Embryonic facial prominence (tissue), 1 donor: ENCODE results near the gene MYOF.
"Not testable (repeated sequence)": the region's sequence is repeated elsewhere in the genome, so short reads cannot be mapped to it uniquely, and the experiment has no call there.

ENCODE experiments used
- DNase-seq: peaks from one replicate; pipeline ENCODE4 v3.0.0-alpha.2; 2016; ENCODE audit errors: extremely low spot score

Gene MYOF

GRCh38 chr10:93299606-93300287 lies 182.4 kb downstream of the MYOF start:
- DNase-seq = no peak

- no peak for DNase-seq
These were observed 182.9 kb downstream of the MYOF start for GRCh38 chr10:93299195-93299594.

DNA sequence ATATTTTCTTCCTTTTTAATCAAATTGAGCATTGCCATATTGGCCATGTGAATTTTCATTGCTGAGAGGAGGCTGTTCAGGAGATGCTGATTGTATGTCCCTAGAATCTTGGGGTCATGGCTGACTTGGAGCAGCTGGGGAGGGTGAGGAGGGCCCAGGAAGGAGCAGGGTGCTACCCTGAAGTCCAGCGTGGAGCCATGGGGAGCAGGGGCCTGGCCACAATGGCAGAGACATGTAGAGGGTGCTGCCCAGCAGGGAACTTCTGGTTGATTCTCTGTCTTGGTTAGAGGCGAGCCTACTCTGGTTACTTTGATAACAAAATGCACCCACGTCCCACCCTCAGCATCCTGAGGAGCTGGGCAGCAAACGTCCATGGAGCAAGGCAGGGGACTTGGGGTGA lies 186.0 kb downstream of the MYOF start:
- no peak for DNase-seq

DNA sequence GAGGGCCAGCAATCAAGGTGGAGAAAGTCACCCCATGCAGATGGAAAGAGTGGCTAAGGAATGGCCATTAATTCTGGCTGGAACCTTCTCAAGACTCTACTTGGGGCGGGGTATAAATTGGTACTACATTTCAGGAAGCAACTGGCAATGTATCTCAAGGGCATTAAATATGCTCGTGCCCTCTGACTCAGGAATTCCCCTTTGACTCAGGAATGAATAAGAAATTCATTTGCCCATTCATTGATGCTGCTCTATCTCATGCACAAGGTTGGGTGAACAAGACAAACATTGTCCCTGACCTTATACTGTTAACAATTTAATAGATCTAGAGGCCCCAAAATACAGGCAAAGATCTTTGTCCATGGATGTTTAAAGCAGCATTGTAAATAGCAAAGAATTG lies 188.1 kb downstream of the MYOF start:
- DNase-seq = no peak

DNA sequence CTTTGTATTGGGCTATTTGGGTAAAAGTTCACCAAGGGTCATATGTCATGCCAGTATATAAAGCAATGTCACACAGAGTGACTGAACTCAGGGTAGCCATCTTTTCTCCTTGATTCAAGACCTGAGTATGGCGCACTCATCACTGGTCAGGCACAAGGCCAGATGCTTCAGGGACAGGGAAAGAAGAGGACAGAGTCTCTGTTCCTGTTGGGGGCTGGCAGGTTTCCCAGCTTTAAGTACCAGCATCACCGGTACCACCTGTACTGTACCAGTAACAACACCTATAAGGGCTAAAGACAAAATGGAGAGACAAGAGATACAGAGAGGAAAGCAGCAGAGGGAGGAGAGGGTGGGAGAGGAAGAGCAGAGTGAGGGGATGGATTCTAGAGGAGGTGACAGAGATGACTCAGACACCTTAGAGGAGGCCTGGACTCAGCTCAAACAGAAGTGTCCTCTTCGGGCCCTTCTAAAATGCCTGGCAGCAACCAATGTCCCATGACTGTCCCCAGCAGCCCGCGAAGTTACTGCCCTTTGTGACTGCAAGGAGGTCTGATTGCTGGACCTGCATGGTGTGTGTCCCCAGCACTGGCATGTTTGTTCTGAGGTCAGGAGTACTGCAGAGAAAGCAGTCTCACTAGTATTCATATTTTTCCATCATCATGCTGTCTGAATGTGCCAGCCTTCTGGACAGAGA lies 191.3 kb downstream of the MYOF start:
- DNase-seq = no peak

DNA sequence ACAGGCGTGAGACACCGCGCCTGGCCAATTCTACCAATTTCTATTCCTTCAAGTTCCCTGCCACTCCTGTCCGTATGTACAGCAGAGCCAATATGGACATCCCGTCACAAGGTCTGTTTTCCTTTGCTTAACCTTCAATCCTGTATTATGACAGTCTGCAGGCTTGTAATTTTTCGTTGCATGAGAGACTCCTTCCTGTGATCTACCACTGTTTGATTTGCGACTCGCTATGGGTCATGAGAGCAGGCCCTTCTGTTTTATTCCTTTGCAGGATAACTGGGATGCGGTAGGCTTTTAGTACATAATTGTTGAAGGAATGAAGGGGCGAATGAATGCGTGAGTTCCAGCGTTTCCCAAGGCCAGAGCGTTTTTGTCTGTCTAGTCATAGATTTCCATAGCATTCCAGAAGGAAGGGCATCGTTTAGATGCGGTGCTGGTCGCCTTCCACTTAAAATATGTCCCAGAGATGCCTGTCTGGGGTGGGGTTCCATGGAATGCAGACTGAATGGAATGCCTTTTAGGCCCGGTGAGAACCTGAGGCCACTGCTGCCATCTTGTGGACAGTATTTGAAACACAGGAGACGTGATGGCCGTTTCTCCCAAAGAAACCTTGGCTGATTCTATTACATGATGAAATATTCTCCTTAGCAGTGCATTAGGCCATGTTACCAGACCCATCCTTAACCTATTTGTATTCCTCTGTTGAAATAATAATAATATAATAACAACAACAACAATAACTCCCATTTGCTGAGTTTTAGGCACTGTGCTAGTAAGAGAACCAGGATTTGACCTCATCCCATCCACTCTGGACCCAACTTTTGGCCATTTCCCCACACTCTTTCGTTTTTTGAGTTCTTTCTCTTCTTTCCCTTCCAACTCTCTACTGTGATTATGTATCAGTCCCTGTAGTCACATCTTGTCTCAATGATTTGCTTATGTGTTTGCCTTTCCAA lies 193.2 kb downstream of the MYOF start:
- DNase-seq = peak; percentile 72

DNA sequence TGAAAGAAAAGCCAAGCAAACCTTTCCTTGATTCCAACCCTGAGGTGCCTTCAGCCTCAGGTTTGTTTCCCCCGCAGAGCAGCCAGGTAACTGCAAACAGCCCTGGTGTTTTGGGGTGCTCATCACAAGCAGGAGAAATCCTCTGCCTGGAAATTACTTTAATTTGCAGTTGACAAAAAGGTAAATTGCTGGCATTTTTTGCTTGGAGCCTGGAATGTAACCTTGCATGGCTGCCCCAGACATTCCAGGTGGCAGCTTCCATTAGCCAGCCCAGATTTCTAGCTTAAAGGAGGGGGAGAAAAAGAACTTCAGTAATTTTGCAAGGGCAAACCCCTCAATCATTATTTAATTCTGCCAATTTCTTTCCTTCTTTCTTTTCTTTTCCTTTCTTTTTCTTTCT lies 194.4 kb downstream of the MYOF start:
- no peak for DNase-seq

DNA sequence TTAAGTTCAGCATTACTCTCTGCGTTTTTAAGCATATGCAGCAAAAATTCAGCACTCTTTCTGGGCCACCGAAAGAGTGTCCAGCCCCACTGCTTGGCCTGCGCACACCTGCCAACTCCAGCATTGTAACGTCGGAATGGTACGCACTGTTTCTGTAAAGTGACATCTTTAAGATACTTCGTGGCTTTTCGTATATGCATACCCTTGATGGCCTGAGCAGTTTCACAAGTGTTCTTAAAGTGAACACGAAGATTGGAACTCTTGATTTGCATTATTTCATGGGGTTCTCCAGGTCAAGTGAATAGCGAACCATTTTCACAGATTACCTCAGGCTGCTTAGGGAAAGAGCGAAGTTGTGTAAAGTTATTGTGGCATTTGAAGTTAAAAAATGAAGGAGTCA lies 197.9 kb downstream of the MYOF start:
- DNase-seq = not testable (repeated sequence)

- no peak for DNase-seq
These were observed 200.8 kb downstream of the MYOF start for GRCh38 chr10:93281367-93281720.

DNA sequence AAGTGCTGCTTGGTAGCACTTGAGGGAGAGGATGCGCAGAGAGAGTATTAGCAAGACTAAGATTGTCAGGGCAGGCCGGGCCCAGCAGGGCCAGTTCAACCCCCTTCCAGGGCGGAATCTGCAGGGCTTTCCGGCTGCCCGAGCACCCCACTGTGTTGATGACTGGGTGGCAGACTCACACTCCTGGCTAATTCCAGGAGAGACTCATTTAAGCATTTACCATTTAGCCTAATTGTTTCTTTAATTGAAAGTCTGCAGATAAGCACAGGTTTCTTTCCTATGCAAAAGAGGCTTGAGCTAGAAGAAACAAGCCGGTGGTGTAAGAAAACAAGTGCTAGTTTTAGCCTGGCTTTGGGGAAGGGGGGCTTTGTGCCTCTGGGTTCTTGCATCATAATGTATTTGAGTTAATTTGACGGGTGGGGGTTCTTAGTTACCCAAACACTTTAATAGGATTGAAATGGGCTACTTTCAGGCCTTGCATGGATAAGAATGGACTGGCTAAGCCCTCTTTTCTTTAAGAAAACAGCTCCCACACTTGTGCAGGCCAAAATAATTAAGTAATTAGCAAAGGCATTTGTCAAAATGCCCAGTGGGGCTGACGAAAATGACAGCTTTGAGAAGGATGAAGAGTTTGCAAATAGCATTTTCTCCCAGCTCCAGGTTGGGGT lies 201.3 kb downstream of the MYOF start:
- no peak for DNase-seq

DNA sequence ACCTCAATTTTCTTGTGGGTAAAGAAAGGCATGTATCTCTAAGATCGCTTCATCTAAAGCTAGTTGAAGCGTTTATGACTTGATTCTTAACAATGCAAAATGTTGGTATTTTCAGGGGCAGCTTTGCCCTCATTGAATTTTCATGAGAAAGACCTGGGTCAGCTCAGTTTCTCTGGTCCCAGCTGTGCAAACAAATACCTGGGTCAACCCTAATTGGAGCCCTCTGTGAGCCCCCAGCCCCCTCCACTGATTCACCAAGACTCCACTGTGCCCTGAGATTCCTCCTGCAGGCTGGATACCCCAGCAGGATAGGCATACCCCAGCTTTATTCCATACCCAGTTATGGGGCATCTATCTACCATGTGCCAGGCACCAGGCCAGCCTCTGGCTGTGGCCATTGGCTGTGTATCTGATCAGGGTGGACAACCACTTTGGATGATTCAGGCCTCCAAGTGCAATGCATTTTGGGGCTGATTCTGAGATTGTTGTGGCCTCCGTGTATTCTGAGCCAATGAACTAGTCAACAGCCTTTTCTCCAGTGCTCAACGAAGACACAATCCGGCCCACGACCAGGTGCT lies 201.9 kb downstream of the MYOF start:
- DNase-seq = no peak

GRCh38 chr10:93277360-93277759 lies 204.8 kb downstream of the MYOF start:
- no peak for DNase-seq

DNA sequence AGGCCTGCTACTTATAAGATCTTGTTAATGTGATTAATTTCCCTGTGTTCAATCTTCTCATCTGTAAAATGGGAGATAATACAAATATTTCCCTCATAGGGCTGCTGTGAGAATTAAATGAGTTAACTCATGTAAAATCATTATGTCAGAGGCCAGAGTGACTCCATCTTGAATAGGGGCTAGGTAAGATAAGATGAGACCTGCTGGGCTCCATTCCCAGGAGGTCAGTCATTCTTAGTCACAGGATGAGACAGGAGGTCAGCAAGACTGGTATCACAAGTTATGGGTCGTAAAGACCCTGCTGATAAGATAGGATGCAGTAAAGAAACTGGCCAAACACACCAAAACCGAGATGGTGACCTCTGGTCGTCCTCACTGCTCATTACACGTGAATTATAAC lies 207.7 kb downstream of the MYOF start:
- DNase-seq = no peak

DNA sequence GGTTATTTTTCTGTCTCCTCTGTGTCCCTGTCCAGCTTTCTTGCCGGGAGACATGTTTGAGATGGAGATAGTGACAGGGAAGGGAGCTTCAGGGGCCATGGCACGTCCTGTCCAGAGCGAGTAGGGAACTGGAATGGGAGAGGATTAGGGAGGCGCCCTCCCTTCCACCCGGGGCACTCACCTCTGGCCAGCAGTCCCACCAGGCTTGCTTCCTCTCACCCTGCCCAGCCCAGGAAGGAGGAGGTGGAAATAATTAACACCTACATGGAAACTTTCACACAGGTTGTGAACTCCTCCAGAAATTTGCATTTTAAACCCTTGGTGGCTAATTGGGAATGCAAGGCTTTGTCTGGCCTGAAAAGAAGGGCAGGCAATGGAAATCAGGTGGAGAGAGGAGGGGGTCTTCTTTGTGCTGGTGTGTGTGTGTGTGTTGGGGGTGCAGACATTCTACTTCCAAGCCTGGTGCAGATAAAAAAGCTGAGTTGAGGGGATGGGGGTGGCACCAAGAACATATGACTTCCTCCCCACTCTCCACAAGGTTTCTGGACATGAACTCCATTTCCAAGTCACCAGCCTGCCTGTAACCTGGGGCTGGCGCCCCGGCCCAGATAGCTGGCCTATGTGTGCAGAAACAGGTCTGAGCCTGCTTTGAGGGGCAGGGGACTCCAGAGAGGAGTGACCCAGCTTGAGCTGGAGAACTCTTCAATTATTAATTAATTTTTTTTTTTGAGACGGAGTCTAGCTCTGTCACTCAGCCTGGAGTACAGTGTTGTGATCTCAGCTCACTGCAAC lies 209.1 kb downstream of the MYOF start:
- DNase-seq = no peak

DNA sequence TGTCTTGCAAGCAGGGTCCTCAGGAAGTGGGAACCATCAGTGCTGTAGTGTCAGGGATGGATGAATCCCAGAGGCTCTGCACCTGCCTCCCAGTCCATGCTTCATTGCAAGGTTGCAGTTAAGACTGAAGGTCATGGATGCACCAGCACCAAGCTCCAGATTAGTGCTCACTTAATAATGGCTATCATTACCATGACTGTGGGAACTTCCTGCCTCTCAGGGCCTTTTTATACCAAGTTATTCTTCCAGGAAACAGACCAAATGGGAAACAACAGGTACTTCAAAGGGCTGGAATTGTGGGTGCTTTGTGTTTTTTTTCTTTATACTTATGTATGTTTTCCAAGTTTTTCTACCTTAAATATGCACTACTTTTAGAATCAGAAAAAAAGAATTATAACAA lies 210.8 kb downstream of the MYOF start:
- DNase-seq = no peak

DNA sequence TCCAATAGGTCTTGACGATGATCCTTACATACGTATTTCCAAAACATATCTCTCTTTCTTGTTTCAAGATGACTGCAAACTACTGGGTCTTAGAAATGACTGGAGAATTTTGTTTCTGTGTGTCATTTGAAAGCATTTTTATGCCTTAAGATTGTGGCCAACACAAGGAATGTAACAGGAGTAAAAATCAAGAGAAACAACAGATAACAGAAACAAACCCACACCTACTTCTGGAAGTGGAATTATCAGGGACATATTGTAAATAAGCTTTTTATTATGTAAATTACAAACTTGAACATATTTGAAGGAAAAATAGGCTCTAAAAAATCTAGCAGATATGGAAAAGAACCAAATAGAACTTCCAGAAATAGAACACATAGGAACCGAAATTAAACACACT lies 212.9 kb downstream of the MYOF start:
- DNase-seq = no peak

DNA sequence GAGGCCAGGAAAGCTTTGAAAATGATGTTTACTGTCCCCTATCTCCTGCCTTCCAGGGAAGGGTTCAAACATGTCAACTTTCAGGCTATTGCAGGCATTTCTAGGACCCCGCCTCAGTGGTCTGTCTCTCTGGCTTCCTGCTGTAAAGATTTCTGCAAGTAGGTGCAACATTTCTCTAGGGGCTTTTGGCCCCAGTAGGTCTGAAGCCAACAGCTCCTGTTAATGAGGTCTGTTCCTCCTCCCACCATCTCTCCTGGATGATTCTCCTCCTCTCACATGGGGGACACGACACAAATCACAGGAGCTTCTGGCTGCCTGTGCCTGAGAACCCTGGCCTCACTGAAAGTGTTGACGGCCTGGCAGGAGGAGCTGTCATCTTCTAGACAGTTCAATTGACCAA lies 214.1 kb downstream of the MYOF start:
- DNase-seq = no peak

GRCh38 chr10:93267521-93267920 lies 214.6 kb downstream of the MYOF start:
- no peak for DNase-seq

DNA sequence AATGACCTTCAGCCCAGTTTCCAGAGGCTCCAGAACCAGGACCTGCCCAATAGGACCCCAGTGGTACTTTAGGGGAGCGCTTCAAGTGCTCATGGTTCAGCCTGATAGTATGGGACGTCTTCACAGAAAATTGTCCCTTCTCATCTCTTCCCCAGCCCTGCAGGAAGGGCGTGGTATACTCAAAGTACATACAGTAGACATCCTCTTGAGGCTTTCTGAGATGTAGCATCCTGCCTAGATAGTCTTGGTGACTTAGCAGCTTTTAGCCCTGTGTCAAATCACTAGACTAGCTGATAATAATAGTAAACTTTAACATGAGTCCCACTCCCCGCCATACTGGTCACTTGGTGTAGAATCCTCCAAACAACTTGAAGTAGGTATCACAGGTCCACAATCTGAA lies 215.3 kb downstream of the MYOF start:
- no peak for DNase-seq

- DNase-seq = no peak
These were observed 220.0 kb downstream of the MYOF start for GRCh38 chr10:93261961-93262610.
